H1 (cell line): ENCODE results near the gene CDC42EP1. TPM values are rescaled to one million over a fixed set of nuclear protein-coding genes. Genes with fewer than 3 reads are reported as not detected.

Source experiments
- CHD7 ChIP-seq: fragments of 300-600 bp; sonication (generic); IDR thresholded peaks from 2 replicates; pipeline ENCODE4 v1.7.1; 2012; ENCODE audit warnings: low read length, moderate library complexity, mild to moderate bottlenecking, inconsistent platforms; ENCODE audit not compliant: insufficient replicate concordance
- E2F6 ChIP-seq: IDR thresholded peaks from 2 replicates; pipeline ENCODE4 v1.6.1; 2012; ENCODE audit warnings: inconsistent platforms
- JUND ChIP-seq: IDR thresholded peaks from 2 replicates; pipeline ENCODE4 v1.6.1; 2011; ENCODE audit warnings: mild to moderate bottlenecking, improper control_type of control experiment, low read length
- MAFK ChIP-seq: IDR thresholded peaks from 2 replicates; pipeline ENCODE4 v1.6.1; 2012; ENCODE audit warnings: low read depth, mild to moderate bottlenecking, improper control_type of control experiment, low read length
- MAX ChIP-seq: IDR thresholded peaks from 2 replicates; pipeline ENCODE4 v1.6.1; 2012; ENCODE audit warnings: inconsistent platforms
- NANOG ChIP-seq: IDR thresholded peaks from 2 replicates; pipeline ENCODE4 v1.6.1; 2011; ENCODE audit warnings: low read length, low read depth, mild to moderate bottlenecking, inconsistent platforms; ENCODE audit not compliant: insufficient read depth, poor library complexity, severe bottlenecking
- SP1 ChIP-seq: IDR thresholded peaks from 2 replicates; pipeline ENCODE4 v1.6.1; 2011; ENCODE audit warnings: low read depth, low read length
- TAF7 ChIP-seq: optimal IDR thresholded peaks from 2 replicates; pipeline ENCODE3; 2011; ENCODE audit warnings: low read depth, mild to moderate bottlenecking, inconsistent platforms, low read length, moderate library complexity, borderline replicate concordance
- YY1 ChIP-seq: IDR thresholded peaks from 2 replicates; pipeline ENCODE4 v1.6.1; 2011; ENCODE audit warnings: low read depth, mild to moderate bottlenecking, low read length
- polyA plus RNA-seq, 7 experiments: library from polyadenylated mRNA; depleted of rRNA in 3 of 7; stranded (reverse) in 5 of 7; unstranded in 2 of 7; fragments of >200 nt in 5 of 7; fragments of 200-250 nt in 2 of 7; gene quantifications; 1 replicate in 5 of 7; 2 replicates in 1 of 7; 4 replicates in 1 of 7; pipeline versions ENCODE4 v1.2.1 to v1.2.3, GENCODE V29; 2011 to 2013; ENCODE audit warnings: missing spikeins in 2 of 7, mixed read lengths in 2 of 7
- total RNA-seq: library from RNA; stranded (reverse); fragmentation: NEBNext Ultra II Directional; extraction: Animal tissue kit (Norgen Biotek cat#: 25700); gene quantifications from 2 replicates; pipeline ENCODE4 v1.2.1, GENCODE V29; 2021

The CDC42EP1 gene
- total and polyA plus RNA-seq, 2 of the 8 experiments (the other 6 are each of a cell fraction or from before 2014, with no cell fraction given): 8.3 to 11.2 TPM

- TF ChIP-seq CHD7: no peak
- TF ChIP-seq NANOG: no peak
- peak; percentile 93 for TF ChIP-seq MAX
- 0 out of 2 replicates have a peak, but pooled peaks have one; percentile 56 for TF ChIP-seq YY1
- TF ChIP-seq MAFK: no peak
- TF ChIP-seq JUND: no peak; the same call in 1 of the 2 replicates
- no peak for TF ChIP-seq SP1
- peak; percentile 92 for TF ChIP-seq E2F6
- TF ChIP-seq TAF7: peak; percentile 72
Measured at GRCh38 chr22:37608477-37609239, 48.4 kb downstream of the CDC42EP1 start, which contains the start of gene GGA1 (continued).
